IPS-18c (cell line): ENCODE measurements around the gene JPH3.
"Not testable (repeated sequence)": the region's sequence is repeated elsewhere in the genome, so short reads cannot be mapped to it uniquely, and the experiment has no call there.

Source experiments
- H3K4me3 ChIP-seq: 2 replicates; pipeline ENCODE4 v1.7.0; 2013; ENCODE audit warnings: low read depth, mild to moderate bottlenecking, low read length, moderate library complexity; ENCODE audit not compliant: insufficient read depth
- H3K9me3 ChIP-seq: one replicate; pipeline ENCODE4 v1.6.1; 2013; ENCODE audit warnings: mild to moderate bottlenecking, low read length, moderate library complexity; ENCODE audit not compliant: control insufficient read depth, insufficient read depth

JPH3 gene

DNA sequence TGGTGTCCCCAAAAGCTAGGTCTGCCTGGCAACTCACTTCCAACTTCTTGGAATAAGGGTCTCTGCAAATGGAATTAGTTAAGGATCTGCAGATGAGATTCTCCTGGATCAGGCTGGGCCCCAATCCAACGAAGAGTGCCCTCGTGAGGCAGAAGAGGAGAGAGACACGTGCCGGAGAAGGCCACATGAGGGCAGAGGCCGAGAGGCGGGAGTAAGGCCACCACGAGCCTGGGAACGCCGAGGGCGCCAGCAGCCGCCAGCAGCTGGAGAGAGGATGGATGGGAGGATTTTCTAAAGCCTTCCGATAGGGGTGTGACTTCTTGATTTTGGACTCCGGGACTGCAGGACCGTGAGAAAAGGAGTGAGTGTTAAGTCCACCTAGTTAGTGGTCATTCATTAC is 76.3 kb downstream of the JPH3 start:
- no peak overlapping the region for H3K4me3 ChIP-seq
- H3K9me3 ChIP-seq, result no peaks in the 10 kb centered on the region

DNA sequence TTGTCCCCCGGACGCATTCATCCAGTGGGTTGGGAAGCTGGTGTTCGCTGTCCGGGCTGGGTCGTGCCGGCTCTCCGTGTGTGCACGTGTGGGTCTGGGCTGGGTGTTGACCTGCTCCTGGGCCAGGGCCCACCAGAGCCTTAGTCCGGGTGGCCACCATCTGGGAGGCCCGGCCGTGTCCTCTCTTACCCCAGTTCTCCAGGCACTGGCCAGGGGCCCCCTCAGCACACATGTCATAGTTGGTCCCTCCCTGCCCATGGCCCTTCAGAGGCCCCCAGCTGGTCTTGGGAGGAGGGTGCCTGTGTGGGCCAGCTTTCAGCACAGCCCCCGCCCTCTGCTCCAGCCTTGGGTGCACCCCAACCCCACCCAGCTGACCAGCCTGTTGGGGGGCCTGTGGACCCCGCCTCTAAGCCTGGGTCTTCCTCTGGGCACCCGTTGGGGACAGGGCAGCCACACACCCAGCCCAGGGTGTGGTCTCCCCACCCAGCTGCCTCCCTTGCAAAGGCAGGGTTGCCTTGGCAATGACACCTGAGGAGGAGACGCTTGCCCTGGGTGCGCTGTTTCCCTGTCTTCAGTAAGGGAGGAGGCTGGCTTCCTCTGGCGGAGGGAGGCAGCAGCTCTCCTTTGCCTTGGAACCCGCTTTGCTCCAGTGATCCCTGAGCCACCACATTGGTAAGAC is 77.4 kb downstream of the JPH3 start:
- H3K4me3 ChIP-seq, result no peak overlapping the region
- no peaks in the 10 kb centered on the region for H3K9me3 ChIP-seq

DNA sequence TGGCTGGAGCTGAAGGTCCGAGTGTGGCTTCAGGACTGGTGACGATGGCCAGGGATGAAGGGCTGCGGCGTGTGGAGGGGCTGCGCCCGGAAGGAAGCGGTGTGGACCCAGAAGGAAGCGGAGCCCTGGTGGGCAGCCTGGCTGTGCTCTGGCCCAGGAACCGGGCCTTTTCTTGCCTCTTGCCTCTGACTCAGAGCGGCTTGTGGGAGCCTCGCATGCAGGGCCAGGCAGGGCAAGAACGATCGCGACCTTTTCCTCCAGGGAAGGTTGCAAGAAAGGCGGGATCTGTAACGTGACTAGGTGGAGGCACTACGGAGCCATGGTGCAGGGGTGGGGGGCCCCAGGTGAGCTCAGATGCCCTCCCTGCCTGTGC is 78.0 kb downstream of the JPH3 start:
- no peaks in the 10 kb centered on the region for H3K9me3 ChIP-seq
- no peak overlapping the region for H3K4me3 ChIP-seq

DNA sequence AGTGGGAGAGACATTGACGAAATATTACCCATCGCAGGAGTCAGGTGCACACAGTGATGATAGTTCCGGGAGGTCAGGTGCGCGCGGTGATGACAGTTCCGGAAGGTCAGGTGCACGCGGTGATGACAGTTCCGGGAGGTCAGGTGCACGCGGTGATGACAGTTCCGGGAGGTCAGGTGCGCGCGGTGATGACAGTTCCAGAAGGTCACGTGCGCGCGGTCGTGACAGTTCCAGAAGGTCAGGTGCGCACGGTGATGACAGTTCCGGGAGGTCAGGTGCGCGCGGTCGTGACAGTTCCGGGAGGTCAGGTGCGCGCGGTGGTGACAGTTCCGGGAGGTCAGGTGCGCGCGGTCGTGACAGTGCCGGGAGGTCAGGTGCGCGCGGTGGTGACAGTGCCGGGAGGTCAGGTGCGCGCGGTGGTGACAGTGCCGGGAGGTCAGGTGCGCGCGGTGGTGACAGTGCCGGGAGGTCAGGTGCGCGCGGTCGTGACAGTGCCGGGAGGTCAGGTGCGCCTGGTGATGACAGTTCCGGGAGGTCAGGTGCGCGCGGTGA is 78.8 kb downstream of the JPH3 start:
- not testable (repeated sequence) for H3K9me3 ChIP-seq, H3K4me3 ChIP-seq

DNA sequence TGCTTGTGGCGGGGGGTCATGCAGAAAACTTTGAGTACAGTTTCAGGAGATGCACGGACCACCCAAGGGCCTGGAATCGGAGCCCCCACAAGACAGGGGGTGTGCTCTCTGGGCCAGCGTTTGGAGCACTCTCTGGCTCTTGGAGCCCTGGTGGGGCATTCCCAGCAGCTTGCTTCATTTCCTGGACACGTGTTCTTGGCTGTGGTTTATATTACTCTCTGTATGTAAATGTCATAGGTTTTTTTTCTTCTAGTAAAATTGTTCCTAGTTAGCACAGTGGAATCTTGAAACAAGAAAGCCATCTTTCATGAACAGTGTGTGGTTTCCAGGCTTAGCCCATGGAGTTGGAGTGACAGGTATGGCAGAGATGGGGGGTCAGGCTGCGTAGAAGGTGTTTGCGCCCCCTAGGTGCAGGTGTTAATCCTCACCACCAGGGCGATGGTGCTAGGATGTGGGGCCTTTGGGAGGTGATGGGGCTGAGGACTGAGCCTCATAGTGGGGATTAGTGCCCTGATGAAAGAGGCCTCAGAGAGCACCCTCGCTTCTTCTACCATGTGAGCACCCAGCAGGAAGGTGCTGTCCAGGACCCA is 79.8 kb downstream of the JPH3 start:
- no peak overlapping the region for H3K4me3 ChIP-seq
- H3K9me3 ChIP-seq, result no peaks in the 10 kb centered on the region

DNA sequence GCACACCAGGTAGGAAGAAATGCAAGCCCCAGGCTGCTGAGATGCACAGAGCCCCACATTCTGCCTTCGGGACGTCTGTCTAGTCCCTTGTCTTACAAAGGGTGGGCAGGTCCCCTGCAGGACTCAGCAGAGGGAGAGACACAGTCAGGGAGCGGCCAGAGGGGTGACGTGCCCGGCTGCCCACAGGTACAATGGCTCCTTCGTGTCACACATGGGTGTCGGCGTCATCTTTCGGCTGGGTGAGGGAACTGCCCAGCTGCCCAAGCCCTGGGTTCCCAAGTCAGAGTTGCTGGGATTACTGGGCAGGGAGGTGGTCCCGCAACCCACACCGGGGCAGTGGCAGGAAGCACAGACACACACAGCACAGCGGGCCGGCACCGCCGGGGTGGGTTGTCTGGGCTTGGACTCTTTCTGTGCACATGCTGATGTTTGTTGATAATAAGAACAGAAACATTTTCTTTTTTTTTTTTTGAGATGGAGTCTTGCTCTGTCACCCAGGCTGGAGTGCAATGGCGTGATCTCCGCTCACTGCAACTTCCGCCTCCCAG is 80.6 kb downstream of the JPH3 start:
- no peaks in the 10 kb centered on the region for H3K9me3 ChIP-seq
- no peak overlapping the region for H3K4me3 ChIP-seq

DNA sequence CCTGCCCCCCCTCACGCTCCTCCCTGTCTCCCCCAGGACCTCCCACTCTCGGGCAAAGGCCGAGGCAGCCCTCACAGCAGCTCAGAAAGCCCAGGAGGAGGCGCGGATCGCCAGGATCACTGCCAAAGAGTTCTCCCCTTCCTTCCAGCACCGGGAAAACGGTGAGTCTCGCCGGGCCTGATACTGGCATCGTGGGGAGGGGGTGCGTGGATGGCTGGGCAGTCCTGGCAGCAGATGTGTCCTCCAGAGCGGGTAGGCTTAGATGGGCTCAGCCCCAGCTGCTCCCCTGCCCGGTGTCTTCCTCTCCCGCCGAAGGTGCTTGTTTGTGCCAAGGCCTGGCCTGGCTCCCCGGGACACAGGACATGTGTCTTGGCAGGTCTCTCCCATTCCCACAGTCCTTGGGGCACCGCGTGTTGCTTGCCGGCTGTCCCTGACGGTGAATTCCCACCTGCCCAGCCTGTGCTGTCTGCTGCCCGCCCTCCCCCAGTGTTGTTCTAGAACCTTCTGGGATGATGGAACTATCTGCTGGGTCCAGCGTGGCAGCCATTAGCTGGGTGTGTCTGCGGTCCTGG is 81.9 kb downstream of the JPH3 start:
- H3K9me3 ChIP-seq, result no peaks in the 10 kb centered on the region
- no peak overlapping the region for H3K4me3 ChIP-seq

DNA sequence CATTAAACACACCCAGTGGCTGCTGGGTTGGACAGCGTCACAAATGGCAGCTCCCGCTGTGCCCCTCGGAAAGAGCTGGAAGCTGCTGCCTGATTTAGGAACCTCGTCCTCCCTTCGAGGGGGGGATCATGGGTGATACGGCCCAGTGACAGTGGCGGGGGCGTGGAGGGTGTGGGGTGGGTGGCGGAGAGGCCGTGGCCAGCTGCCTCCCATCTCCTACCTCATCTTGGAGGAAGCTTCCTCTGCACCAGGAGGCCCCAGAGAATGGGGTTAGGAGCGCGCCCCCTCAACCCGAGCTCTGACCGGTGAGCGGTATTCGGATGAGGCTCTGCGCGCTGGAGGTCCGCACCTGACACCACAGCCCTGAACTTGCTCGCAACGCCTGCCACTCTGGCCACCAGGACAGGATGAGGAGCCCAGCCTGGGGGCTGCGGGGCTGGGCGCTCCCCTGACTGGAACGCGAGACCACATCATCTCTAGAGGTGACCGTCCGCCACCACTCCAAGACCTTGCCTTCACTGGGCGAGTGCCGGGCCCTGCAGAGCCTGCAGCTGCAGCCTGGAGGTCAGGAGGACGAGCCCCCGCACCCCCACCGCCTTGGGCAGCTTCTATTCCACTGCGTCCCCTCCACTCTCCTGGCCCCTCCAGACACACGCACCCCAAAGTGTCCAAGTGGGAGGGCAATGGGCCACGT is 82.5 kb downstream of the JPH3 start:
- Histone ChIP-seq H3K4me3 (no peak overlapping the region), H3K9me3 (no peaks in the 10 kb centered on the region)

DNA sequence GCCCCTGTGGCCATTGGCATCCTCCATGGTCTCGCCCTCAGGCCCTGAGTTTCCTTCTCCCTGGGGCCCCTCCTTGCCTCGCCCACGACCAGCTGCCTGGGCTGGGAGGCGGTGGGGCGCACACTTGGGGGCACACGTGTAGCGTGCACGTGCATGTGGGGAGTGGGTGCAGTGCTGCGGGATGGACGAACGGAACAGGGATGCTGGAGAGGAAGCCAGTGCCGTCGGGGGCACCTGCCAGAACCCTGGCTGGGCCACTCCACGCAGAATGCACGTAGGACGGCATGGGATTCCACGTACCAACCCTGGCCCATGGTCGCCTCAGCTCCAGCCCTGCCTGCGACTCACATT is 83.1 kb downstream of the JPH3 start:
- no peak overlapping the region for H3K4me3 ChIP-seq
- no peaks in the 10 kb centered on the region for H3K9me3 ChIP-seq

DNA sequence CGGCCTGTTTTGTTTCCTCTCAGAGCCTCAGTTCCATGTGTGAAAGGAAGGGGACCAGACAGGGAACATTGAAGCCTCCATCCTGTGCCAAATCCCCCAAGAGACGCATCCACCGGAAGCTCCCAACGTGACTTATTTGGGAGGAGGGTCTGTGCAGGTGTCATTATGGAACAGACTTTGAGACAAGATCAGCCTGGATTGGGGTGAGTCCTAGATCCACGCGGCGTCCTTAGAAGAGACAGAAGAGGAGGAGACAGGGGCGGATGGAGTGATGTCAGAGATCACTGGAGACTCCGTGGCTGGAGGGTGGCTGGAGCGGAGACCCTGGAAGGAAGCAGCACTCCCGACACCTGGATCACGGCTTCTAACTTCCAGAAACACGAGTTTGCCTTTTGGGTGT is 83.5 kb downstream of the JPH3 start:
- no peak overlapping the region for H3K4me3 ChIP-seq
- H3K9me3 ChIP-seq, result no peaks in the 10 kb centered on the region

DNA sequence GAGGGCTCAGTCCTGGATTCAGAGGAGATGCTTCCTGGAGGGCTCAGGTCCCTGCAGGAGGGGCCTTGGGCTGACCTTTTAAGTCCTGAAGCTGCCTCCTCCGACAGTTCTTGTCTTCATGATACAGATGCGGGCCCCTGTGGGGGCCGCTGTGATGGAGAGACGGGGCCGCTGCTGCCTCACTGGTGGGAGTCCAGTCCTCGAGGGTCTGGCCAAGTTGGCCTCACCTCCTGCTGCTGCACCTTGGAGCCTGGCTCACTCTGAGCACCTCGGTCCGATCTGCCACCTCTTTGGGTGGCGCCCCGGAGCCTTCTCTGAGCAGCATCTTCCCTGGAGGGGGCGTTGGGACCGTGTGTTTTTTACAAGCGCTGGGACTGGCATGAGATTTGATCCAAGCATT is 84.4 kb downstream of the JPH3 start:
- Histone ChIP-seq H3K4me3 (no peak overlapping the region), H3K9me3 (no peaks in the 10 kb centered on the region)

DNA sequence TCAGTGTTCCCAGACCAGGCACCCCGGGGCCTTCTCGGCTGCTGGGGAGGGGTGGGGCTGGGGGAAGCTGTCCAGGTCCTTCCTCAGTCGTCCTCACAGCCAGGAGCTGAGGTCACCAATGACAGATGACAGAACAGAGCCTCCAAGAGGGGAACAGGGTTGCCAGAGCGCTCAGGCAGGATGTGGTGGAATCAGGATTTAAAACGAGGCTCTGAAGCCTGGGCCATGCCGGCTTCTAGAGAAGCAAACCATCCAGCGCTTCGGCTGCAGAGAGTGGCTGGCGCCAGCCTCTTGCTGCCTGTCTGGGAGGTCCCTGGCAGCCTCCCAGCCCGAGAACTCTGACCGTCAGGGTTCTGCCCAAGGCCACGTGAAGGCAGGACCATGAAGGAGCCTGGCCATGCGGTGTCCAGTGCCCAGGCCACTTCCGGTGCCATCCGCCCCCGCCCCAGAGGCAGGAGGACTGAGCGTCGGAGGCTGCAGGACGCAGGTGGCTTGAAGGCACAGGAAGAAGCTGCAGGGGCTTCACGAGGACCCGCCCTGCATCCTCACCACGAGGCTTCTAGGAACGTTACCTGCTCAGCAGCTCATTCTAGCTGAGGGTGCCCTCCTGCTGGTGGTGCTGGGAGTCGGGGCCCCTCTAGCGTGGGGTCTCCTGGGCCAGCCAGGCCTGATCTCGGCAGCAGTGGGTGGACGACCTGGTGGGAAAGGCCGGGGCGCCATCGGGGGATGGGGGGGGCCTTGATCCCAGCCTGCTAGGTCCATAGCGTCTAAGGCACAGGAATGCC is 85.0 kb downstream of the JPH3 start:
- no peak overlapping the region for H3K4me3 ChIP-seq
- no peaks in the 10 kb centered on the region for H3K9me3 ChIP-seq

DNA sequence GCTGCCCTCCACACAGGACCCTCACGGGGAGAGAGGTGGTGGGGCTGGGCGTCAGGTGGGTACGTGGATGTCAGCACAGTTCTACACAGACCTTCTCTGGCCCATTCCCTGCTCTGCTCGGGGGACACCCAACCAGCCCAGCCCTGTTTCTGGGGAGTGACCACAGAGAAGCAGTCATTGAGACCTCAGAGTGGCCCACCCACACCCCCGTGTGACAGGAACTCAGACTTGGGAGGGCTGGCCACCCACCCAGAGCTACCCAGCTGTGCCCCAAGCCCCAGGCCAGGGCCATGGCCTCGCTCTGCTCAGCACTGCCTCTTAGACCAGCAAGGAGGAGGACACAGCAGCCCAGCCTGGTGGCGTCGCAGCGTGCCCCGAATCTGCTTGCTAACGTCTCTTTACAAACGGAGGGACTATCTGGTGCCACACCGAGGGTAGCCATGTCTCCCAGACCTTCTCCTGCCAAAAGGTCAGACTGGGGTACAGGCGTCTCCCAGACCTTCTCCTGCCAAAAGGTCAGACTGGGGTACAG is 85.8 kb downstream of the JPH3 start:
- no peaks in the 10 kb centered on the region for H3K9me3 ChIP-seq
- H3K4me3 ChIP-seq, result no peak overlapping the region

DNA sequence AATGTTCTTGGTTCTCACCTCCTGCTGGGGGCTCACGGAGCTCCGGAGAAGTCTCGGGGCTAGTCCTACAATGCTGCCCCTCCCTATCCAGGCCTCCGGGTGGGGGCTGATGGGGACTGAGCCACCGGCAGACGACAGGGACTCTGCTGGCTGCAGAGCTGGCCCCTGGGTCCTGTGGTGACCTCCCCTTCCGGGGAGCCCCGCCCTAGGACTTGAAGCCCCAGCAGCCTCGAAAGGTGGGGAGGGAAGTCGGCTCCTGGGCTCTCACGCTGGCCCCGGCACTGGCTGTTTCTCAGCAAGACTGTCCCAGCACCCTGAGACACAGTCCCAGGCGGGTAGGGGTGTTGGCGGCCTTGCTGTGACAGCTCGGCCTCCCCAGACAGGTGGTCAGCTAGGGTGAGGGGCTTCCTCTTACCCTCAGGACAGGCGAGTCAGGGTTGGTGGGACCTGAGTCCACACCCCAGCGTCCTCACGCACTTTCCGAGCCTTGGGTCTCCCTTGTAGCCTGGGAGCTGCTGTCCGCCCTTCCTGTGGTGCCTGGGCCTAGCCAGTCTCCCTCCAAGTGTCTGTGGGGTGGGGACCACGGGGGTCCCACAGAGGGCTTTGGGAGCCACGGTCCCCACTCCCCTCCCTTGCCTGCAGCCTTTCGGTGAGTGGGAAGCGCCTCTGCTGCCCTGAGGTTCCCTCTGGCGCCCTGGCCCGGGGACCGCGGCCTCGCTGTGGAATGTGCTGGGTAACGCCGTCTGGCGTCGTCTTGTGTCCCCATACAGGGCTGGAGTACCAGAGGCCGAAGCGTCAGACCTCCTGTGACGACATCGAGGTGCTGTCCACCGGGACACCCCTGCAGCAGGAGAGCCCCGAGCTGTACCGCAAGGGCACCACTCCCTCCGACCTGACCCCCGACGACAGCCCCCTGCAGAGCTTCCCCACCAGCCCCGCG is 86.8 kb downstream of the JPH3 start:
- Histone ChIP-seq H3K4me3 (no peak overlapping the region), H3K9me3 (no peaks in the 10 kb centered on the region)

DNA sequence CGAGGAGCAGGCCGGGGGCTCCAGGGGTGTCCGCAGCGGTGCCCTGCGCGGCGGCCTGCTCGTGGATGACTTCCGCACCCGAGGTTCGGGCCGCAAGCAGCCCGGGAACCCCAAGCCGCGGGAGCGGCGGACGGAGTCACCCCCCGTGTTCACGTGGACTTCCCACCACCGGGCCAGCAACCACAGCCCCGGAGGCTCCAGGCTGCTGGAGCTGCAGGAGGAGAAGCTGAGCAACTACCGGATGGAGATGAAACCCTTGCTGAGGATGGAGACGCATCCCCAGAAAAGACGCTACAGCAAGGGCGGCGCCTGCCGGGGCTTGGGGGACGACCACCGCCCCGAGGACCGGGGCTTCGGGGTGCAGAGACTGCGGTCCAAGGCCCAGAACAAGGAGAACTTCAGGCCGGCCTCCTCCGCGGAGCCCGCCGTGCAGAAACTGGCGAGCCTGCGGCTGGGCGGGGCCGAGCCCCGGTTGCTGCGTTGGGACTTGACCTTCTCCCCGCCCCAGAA is 87.7 kb downstream of the JPH3 start:
- no peaks in the 10 kb centered on the region for H3K9me3 ChIP-seq
- no peak overlapping the region for H3K4me3 ChIP-seq
